SK-N-SH (cell line): ENCODE measurements around the gene RBBP8NL. TPM values are rescaled to one million over a fixed set of nuclear protein-coding genes. Genes with fewer than 3 reads are reported as not detected.

Source experiments
- CTCF ChIA-PET: fragments of 300-600, 350-600 bp; formaldehyde crosslinking; extraction: SDS; loops from one replicate; lab custom pipeline; 2021; lab: Yijun Ruan, JAX
- POLR2A ChIA-PET: fragments of 350-600 bp; sonication (Branson Sonifier 250); formaldehyde crosslinking; extraction: SDS; loops from one replicate; lab custom pipeline; 2020; ENCODE audit warnings: antibody characterized with exemption, inconsistent platforms; lab: Yijun Ruan, JAX
- DNase-seq: peaks from one replicate; pipeline ENCODE4 v3.0.0; 2012
- H2AFZ ChIP-seq: fragments of 200-600 bp; sonication (generic); 2 replicates; pipeline ENCODE4 v1.8.1; 2016; ENCODE audit warnings: antibody characterized with exemption, mild to moderate bottlenecking, low read depth
- H3F3A ChIP-seq: fragments of 200-600 bp; sonication (generic); replicated peaks from 2 replicates; pipeline ENCODE3; 2016; ENCODE audit warnings: antibody characterized with exemption, mild to moderate bottlenecking; ENCODE audit not compliant: insufficient read depth
- H3K27ac ChIP-seq, 2 experiments: fragments of 200-500 bp in 1 of 2; fragments of 200-600 bp in 1 of 2; sonication (Bioruptor generic) in 1 of 2; sonication (generic), shearing (Covaris generic) in 1 of 2; 2 replicates each; pipeline versions ENCODE4 v1.5.1 to v1.6.1; 2014 to 2016; ENCODE audit warnings: low read depth in 2 of 2, inconsistent platforms in 1 of 2, low read length in 1 of 2, mild to moderate bottlenecking in 1 of 2, mixed read lengths in 1 of 2
- H3K27me3 ChIP-seq: fragments of 200-600 bp; sonication (generic), shearing (Covaris generic); 2 replicates; pipeline ENCODE4 v1.6.1; 2016; ENCODE audit warnings: mixed run types; ENCODE audit not compliant: insufficient read depth
- H3K36me3 ChIP-seq, 2 experiments: fragments of 200-500 bp in 1 of 2; fragments of 200-600 bp in 1 of 2; sonication (Bioruptor generic) in 1 of 2; sonication (generic) in 1 of 2; replicated peaks in 1 of 2; 2 replicates each; pipeline versions ENCODE3 to v1.5.1; 2014 to 2016; ENCODE audit warnings: low read length in 1 of 2, mild to moderate bottlenecking in 1 of 2; ENCODE audit not compliant: insufficient read depth in 2 of 2, control insufficient read depth in 1 of 2
- H3K4me1 ChIP-seq, 2 experiments: fragments of 200-500 bp in 1 of 2; fragments of 200-600 bp in 1 of 2; sonication (Bioruptor generic) in 1 of 2; sonication (generic), shearing (Covaris generic) in 1 of 2; 2 replicates each; pipeline versions ENCODE4 v1.5.1 to v1.6.1; 2014 to 2016; ENCODE audit warnings: low read depth in 1 of 2, low read length in 1 of 2, mixed run types in 1 of 2; ENCODE audit not compliant: insufficient read depth in 2 of 2, control insufficient read depth in 1 of 2
- H3K4me2 ChIP-seq: fragments of 200-600 bp; sonication (generic), shearing (Covaris generic); 2 replicates; pipeline ENCODE4 v1.6.1; 2017; ENCODE audit warnings: mixed run types
- H3K4me3 ChIP-seq, 2 experiments: fragments of 200-500 bp in 1 of 2; fragments of 200-600 bp in 1 of 2; sonication (Bioruptor generic) in 1 of 2; sonication (generic), shearing (Covaris generic) in 1 of 2; 2 replicates each; pipeline versions ENCODE4 v1.5.1 to v1.8.1; 2014 to 2016; ENCODE audit warnings: low read depth in 2 of 2, inconsistent platforms in 1 of 2, low read length in 1 of 2, mild to moderate bottlenecking in 1 of 2, mixed read lengths in 1 of 2, moderate library complexity in 1 of 2
- H3K79me2 ChIP-seq: fragments of 200-600 bp; sonication (generic); 2 replicates; pipeline ENCODE4 v1.8.1; 2017; ENCODE audit warnings: mild to moderate bottlenecking; ENCODE audit not compliant: insufficient read depth
- H3K9ac ChIP-seq: fragments of 200-600 bp; sonication (generic); 2 replicates; pipeline ENCODE4 v1.6.1; 2017; ENCODE audit warnings: mixed run types
- H3K9me2 ChIP-seq: fragments of 200-600 bp; sonication (generic); 2 replicates; pipeline ENCODE4 v1.6.1; 2017; ENCODE audit warnings: mixed run types
- H3K9me3 ChIP-seq: fragments of 200-600 bp; sonication (generic); 2 replicates; pipeline ENCODE4 v1.6.1; 2017; ENCODE audit warnings: mixed run types, mild to moderate bottlenecking, moderate library complexity
- H4K20me1 ChIP-seq: fragments of 200-600 bp; sonication (generic); 2 replicates; pipeline ENCODE4 v1.6.1; 2017; ENCODE audit warnings: mild to moderate bottlenecking, mixed run types; ENCODE audit not compliant: insufficient read depth
- ELF1 ChIP-seq: IDR thresholded peaks from 2 replicates; pipeline ENCODE4 v1.4.0; 2012
- FOXJ3 ChIP-seq: sonication (generic); formaldehyde crosslinking; IDR thresholded peaks from 2 replicates; pipeline ENCODE4 v1.5.1; 2020; ENCODE audit warnings: mild to moderate bottlenecking, missing genetic modification reagents
- FOXM1 ChIP-seq: IDR thresholded peaks from 2 replicates; pipeline ENCODE4 v1.4.0; 2012; ENCODE audit warnings: low read depth, mild to moderate bottlenecking
- MEF2A ChIP-seq: IDR thresholded peaks from 2 replicates; pipeline ENCODE4 v1.4.0; 2012; ENCODE audit warnings: low read depth, borderline replicate concordance
- NFIC ChIP-seq: IDR thresholded peaks from 2 replicates; pipeline ENCODE4 v1.4.0; 2012; ENCODE audit warnings: borderline replicate concordance
- RAD21 ChIP-seq: IDR thresholded peaks from 2 replicates; pipeline ENCODE4 v1.6.1; 2012; ENCODE audit warnings: mild to moderate bottlenecking, low read length
- RFX5 ChIP-seq: IDR thresholded peaks from 2 replicates; pipeline ENCODE4 v1.6.1; 2012; ENCODE audit warnings: mild to moderate bottlenecking, improper control_type of control experiment, low read length
- SMC3 ChIP-seq: IDR thresholded peaks from 2 replicates; pipeline ENCODE4 v1.6.1; 2012; ENCODE audit warnings: low read depth, low read length, improper control_type of control experiment
- YY1 ChIP-seq: IDR thresholded peaks from 2 replicates; pipeline ENCODE4 v1.4.0; 2012; ENCODE audit warnings: low read depth, mild to moderate bottlenecking
- WGBS: methylation state at CpG from one replicate; pipeline ENCODE4 v1.1.6; 2017; ENCODE audit warnings: low lambda C conversion rate; 5-methylcytosine and 5-hydroxymethylcytosine counted together
- polyA plus RNA-seq, 3 experiments: library from polyadenylated mRNA; depleted of rRNA; stranded (reverse); fragments of >200 nt; gene quantifications; 2 replicates each; pipeline ENCODE4 v1.2.3, GENCODE V29; 2012
- TF ChIP-seq, protein P1 (sequence below): IDR thresholded peaks from 2 replicates; pipeline ENCODE4 v1.6.1; 2012; ENCODE audit warnings: mild to moderate bottlenecking, low read depth, low read length, moderate library complexity
- TF ChIP-seq, protein P2 (sequence below): fragments of 150-350 bp; IDR thresholded peaks from 2 replicates; pipeline ENCODE4 v1.6.1; 2016; ENCODE audit warnings: mild to moderate bottlenecking, low read depth, low read length
- TF ChIP-seq, protein P3 (sequence below): IDR thresholded peaks from 2 replicates; pipeline ENCODE4 v1.4.0; 2012; ENCODE audit warnings: low read depth, borderline replicate concordance

RBBP8NL gene
- polyA plus RNA-seq, 1 of the 3 experiments (the other 2 are of a cell fraction) = not detected

GRCh38 chr20:62403331-62403730 lies 24.0 kb downstream of the RBBP8NL start (continued):
- TF ChIP-seq, protein P1, sequence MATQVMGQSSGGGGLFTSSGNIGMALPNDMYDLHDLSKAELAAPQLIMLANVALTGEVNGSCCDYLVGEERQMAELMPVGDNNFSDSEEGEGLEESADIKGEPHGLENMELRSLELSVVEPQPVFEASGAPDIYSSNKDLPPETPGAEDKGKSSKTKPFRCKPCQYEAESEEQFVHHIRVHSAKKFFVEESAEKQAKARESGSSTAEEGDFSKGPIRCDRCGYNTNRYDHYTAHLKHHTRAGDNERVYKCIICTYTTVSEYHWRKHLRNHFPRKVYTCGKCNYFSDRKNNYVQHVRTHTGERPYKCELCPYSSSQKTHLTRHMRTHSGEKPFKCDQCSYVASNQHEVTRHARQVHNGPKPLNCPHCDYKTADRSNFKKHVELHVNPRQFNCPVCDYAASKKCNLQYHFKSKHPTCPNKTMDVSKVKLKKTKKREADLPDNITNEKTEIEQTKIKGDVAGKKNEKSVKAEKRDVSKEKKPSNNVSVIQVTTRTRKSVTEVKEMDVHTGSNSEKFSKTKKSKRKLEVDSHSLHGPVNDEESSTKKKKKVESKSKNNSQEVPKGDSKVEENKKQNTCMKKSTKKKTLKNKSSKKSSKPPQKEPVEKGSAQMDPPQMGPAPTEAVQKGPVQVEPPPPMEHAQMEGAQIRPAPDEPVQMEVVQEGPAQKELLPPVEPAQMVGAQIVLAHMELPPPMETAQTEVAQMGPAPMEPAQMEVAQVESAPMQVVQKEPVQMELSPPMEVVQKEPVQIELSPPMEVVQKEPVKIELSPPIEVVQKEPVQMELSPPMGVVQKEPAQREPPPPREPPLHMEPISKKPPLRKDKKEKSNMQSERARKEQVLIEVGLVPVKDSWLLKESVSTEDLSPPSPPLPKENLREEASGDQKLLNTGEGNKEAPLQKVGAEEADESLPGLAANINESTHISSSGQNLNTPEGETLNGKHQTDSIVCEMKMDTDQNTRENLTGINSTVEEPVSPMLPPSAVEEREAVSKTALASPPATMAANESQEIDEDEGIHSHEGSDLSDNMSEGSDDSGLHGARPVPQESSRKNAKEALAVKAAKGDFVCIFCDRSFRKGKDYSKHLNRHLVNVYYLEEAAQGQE = no peak
- TF ChIP-seq NFIC = no peak
- TF ChIP-seq RAD21 = no peak
- no peak for TF ChIP-seq FOXJ3 (CRISPR knock-in tag)
- TF ChIP-seq YY1 = no peak
- TF ChIP-seq RFX5 = no peak
- TF ChIP-seq SMC3 = no peak
- TF ChIP-seq, protein P2, sequence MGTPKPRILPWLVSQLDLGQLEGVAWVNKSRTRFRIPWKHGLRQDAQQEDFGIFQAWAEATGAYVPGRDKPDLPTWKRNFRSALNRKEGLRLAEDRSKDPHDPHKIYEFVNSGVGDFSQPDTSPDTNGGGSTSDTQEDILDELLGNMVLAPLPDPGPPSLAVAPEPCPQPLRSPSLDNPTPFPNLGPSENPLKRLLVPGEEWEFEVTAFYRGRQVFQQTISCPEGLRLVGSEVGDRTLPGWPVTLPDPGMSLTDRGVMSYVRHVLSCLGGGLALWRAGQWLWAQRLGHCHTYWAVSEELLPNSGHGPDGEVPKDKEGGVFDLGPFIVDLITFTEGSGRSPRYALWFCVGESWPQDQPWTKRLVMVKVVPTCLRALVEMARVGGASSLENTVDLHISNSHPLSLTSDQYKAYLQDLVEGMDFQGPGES = no peak

DNA sequence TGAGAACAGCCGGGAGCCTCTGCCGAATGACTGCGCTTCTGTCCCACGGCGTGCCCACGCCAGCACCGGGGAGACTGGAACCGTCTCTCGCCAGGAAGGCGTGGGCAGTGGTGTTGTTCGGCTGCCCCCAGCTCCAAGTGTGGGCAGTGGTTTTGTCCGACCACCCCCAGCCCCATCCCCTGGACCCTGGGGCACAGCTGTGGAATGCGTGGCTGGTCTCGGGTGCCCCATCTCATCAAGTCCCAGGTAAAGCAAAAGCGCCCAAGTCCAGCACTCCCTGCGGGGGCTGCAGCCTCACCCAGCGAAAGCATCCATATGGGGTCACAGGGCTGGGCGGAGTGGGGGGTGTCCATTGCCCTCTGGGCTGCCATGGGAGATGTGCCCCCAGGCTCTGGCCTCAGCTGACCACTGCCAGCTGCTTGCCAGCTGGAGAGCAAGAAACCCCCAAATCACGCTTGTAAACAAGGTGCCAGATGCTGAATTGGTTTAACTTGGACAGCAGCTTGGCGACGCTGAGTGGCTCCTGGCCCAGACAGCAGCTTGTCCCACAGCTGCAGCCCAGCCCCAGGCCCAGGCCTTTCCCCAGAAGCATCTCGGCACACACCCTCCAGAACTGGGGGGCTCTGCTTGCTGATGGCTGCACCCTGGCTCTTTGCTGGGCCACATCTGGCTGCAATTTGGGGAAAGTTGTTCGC lies 24.7 kb downstream of the RBBP8NL start:
- H3K4me1 ChIP-seq = peaks cover 0 to 40% of the 10 kb centered on the region in 2 experiments; a peak in 1 of 4 replicates
- DNase-seq = no peak
- POLR2A ChIA-PET = interaction anchor here (1.3 kb wide), 1 partner anchor 15 kb away, joined by 4 read pairs; no protein-coding TSS in a partner anchor
- no peaks in the 10 kb centered on the region for H3K9me2 ChIP-seq
- H3K27ac ChIP-seq = peak overlapping the region in 1 of 2 experiments; percentile 43; a peak in 1 of 4 replicates
- no peak overlapping the region for H3K4me3 ChIP-seq
- H3K9me3 ChIP-seq = no peaks in the 10 kb centered on the region
- H4K20me1 ChIP-seq = peaks cover 5% of the 10 kb centered on the region; the same call in 1 of the 2 replicates
- H3K27me3 ChIP-seq = no peaks in the 10 kb centered on the region
- no peaks in the 10 kb centered on the region for H3F3A ChIP-seq
- CTCF ChIA-PET = interaction anchor here (1.0 to 1.5 kb wide), 6 partner anchors 12 to 405 kb away, joined by 3 to 5 read pairs (median 4); partner anchors contain the start of gene ADRM1
- TF ChIP-seq FOXM1 (no peak), ELF1 (no peak), MEF2A (no peak)
- TF ChIP-seq, protein P3, sequence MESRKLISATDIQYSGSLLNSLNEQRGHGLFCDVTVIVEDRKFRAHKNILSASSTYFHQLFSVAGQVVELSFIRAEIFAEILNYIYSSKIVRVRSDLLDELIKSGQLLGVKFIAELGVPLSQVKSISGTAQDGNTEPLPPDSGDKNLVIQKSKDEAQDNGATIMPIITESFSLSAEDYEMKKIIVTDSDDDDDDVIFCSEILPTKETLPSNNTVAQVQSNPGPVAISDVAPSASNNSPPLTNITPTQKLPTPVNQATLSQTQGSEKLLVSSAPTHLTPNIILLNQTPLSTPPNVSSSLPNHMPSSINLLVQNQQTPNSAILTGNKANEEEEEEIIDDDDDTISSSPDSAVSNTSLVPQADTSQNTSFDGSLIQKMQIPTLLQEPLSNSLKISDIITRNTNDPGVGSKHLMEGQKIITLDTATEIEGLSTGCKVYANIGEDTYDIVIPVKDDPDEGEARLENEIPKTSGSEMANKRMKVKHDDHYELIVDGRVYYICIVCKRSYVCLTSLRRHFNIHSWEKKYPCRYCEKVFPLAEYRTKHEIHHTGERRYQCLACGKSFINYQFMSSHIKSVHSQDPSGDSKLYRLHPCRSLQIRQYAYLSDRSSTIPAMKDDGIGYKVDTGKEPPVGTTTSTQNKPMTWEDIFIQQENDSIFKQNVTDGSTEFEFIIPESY = no peak
- TF ChIP-seq, all 33 proteins: peak for 0
- no peak overlapping the region for H3K9ac ChIP-seq
- H2AFZ ChIP-seq = no peak overlapping the region
- no peak overlapping the region for H3K4me2 ChIP-seq
- peaks cover 10% of the 10 kb centered on the region; the same call in 1 of the 2 replicates for H3K79me2 ChIP-seq
- H3K36me3 ChIP-seq = no peaks in the 10 kb centered on the region
- WGBS = 79% methylated on average over 4 of the region's 23 CpGs
